Activated naive CD4-positive, alpha-beta T cell treated with anti-CD3 and anti-CD28 coated beads for 36 hours (primary cell): ENCODE results near the gene PADI6. TPM values are rescaled to one million over a fixed set of nuclear protein-coding genes. Genes with fewer than 3 reads are reported as not detected.

Experiments used
- CTCF ChIA-PET: fragments of 350-600 bp; sonication (Branson Sonifier 250); formaldehyde crosslinking; loops from one replicate; lab custom pipeline; 2021; ENCODE audit warnings: antibody characterized with exemption; lab: Charles Lee
- DNase-seq: peaks from one replicate; pipeline ENCODE4 v3.0.0-alpha.2; 2020
- H3K27ac Mint-ChIP-seq: one replicate; pipeline ENCODE4 v1.8.0; 2021; ENCODE audit warnings: mild to moderate bottlenecking, mixed read lengths
- H3K27me3 Mint-ChIP-seq: one replicate; pipeline ENCODE4 v1.8.0; 2021; ENCODE audit warnings: low read depth, mixed read lengths
- H3K36me3 Mint-ChIP-seq: one replicate; pipeline ENCODE4 v1.8.0; 2021; ENCODE audit warnings: low read depth, mixed read lengths
- H3K4me1 Mint-ChIP-seq: one replicate; pipeline ENCODE4 v1.8.0; 2021; ENCODE audit warnings: low read depth, mixed read lengths
- H3K4me3 Mint-ChIP-seq: one replicate; pipeline ENCODE4 v1.8.0; 2021; ENCODE audit warnings: mild to moderate bottlenecking, moderate library complexity, mixed read lengths
- H3K9me3 Mint-ChIP-seq: one replicate; pipeline ENCODE4 v1.8.0; 2021; ENCODE audit warnings: mixed read lengths
- intact Hi-C: fragments of 100-400 bp; cut with micrococcal nuclease; formaldehyde crosslinking; loops from one replicate; pipeline ENCODE4 v1.15.1; 2023
- total RNA-seq, 2 experiments: library from RNA; stranded (reverse); gene quantifications; one replicate each; pipeline ENCODE4 v1.2.3, GENCODE V29; 2021

Gene PADI6
- total RNA-seq, 2 experiments from 2014 or later: not detected

- Mint-ChIP-seq H3K9me3 (no peaks in the 10 kb centered on the region), H3K4me3 (peak overlapping the region; percentile 78), H3K27ac (peak overlapping the region; percentile 86), H3K4me1 (peaks cover 26% of the 10 kb centered on the region), H3K27me3 (no peaks in the 10 kb centered on the region), H3K36me3 (peaks cover 17% of the 10 kb centered on the region)
- CTCF ChIA-PET: interaction anchor here (0.8 kb wide), 1 partner anchor 476 kb away, joined by 3 read pairs; no protein-coding TSS in a partner anchor
- DNase-seq: peak; percentile 46
- intact Hi-C loops: loop anchor here (2.0 kb wide), 1 partner anchor 21 kb away; no protein-coding TSS in a partner anchor
Observed at GRCh38 chr1:17441265-17441992, 69.4 kb downstream of the PADI6 start.

GRCh38 chr1:17441993-17442357, 70.0 kb downstream of the PADI6 start:
- Mint-ChIP-seq H3K4me1 (peaks cover 20% of the 10 kb centered on the region), H3K36me3 (peaks cover 11% of the 10 kb centered on the region), H3K9me3 (no peaks in the 10 kb centered on the region), H3K27ac (peak overlapping the region; percentile 86), H3K4me3 (peak overlapping the region; percentile 78), H3K27me3 (no peaks in the 10 kb centered on the region)
- intact Hi-C loops: loop anchor here (2.0 kb wide), 1 partner anchor 21 kb away; no protein-coding TSS in a partner anchor
- DNase-seq: no peak
- CTCF ChIA-PET: interaction anchor here (0.6 kb wide), 1 partner anchor 394 kb away, joined by 3 read pairs; no protein-coding TSS in a partner anchor

DNA sequence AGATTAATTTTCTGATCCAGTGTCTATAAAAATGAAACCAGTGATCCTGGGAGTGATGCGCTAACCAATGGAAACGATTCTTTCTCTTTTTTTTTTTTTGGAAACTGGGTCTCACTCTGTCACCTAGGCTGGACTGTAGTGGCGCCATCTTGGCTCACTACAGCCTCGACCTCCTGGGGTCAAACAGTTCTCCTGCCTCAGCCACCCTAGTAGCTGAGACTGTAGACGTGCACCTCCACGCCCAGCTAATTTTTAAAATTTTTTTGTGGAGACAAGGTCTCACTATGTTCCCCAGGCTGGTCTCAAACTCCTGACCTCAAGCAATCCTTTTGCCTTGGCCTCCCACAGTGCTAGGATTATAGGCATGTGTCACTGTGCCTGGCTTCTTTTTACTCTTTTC, 70.8 kb downstream of the PADI6 start:
- Mint-ChIP-seq H3K36me3 (peaks cover 7% of the 10 kb centered on the region), H3K4me3 (no peak overlapping the region), H3K4me1 (peaks cover 17% of the 10 kb centered on the region), H3K27ac (peak overlapping the region; percentile 70), H3K9me3 (no peaks in the 10 kb centered on the region), H3K27me3 (no peaks in the 10 kb centered on the region)
- intact Hi-C loops: no loop called here
- CTCF ChIA-PET: interaction anchor here (0.6 kb wide), 1 partner anchor 395 kb away, joined by 3 read pairs; no protein-coding TSS in a partner anchor
- no peak for DNase-seq

- H3K4me3 Mint-ChIP-seq: no peak overlapping the region
Observed at GRCh38 chr1:17447501-17447992, 75.6 kb downstream of the PADI6 start.

More at GRCh38 chr1:17447501-17447992, 75.6 kb downstream of the PADI6 start:
- CTCF ChIA-PET: no interaction called here
- H3K27me3 Mint-ChIP-seq: no peaks in the 10 kb centered on the region
- H3K36me3 Mint-ChIP-seq: no peaks in the 10 kb centered on the region
- no peaks in the 10 kb centered on the region for H3K4me1 Mint-ChIP-seq
- intact Hi-C loops: no loop called here
- H3K27ac Mint-ChIP-seq: no peak overlapping the region
- no peaks in the 10 kb centered on the region for H3K9me3 Mint-ChIP-seq
- no peak for DNase-seq

Other genes with a start within 250 kb of the PADI6 start
- not detected for gene PADI1, start 167.1 kb upstream of the PADI6 start, total RNA-seq
- gene PADI3, start 123.1 kb upstream of the PADI6 start, total RNA-seq: not detected
- gene PADI4, start 64.0 kb upstream of the PADI6 start, total RNA-seq: 1 to 10 TPM; 1.5 to 1.8 TPM
- 100 to 1,000 TPM; 130 to 132 TPM for gene RCC2, start 67.5 kb downstream of the PADI6 start, total RNA-seq
- gene ARHGEF10L, start 167.5 kb downstream of the PADI6 start, total RNA-seq: not detected